ENCODE measurements around the gene CDH11. TPM values are rescaled to one million over a fixed set of nuclear protein-coding genes. Genes with fewer than 3 reads are reported as not detected.

The CDH11 gene
- polyA plus RNA-seq, 1 donor from 2014 or later, result 22.9 TPM

DNA sequence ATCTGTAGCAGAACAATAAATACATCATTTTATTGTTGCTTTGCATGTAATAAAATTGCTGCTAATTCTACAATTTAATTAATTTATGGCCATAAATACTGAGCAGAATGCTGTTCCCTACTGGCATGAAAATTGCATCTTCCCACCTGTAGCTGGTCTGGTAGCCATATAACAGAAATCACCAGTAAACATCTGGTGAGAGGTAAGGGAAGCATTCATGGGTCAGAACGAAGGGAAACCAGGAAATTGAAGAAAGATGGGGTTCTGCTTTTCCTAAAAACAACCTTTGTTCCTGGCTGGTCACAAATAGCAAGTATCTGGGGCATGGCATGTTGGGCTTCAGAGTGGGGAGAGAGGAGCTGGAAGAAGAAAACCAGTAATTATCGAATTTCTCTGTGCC is 128.4 kb downstream of the CDH11 start:
- no peaks in the 10 kb centered on the region for H3K9me3 ChIP-seq (ENCODE audit: low read length)
- H3K36me3 ChIP-seq (ENCODE audit: insufficient read depth, low read length), result peaks cover 5% of the 10 kb centered on the region
- no peaks in the 10 kb centered on the region for H3K9me2 ChIP-seq (ENCODE audit: insufficient read depth, low read length)
- H2AFZ ChIP-seq (ENCODE audit: low read depth, low read length), result no peak overlapping the region
- H3K27me3 ChIP-seq (ENCODE audit: insufficient read depth, low read depth, low read length), result no peaks in the 10 kb centered on the region
- no peak for TF ChIP-seq TAF1 (IDR thresholded peaks at IDR 0.05; ENCODE audit: low read depth)
- no peak for TF ChIP-seq POLR2AphosphoS5 (IDR thresholded peaks at IDR 0.05)
- no peaks in the 10 kb centered on the region for H4K20me1 ChIP-seq (ENCODE audit: insufficient read depth)
- H3F3A ChIP-seq (ENCODE audit: insufficient read depth, low read length, poor library complexity, severe bottlenecking), result no peaks in the 10 kb centered on the region
- H3K4me3 ChIP-seq (ENCODE audit: low read length), result no peak overlapping the region
- no peak overlapping the region for H3K4me2 ChIP-seq (ENCODE audit: low read length)
- no peak overlapping the region for H3K27ac ChIP-seq (ENCODE audit: low read length)
- H3K9ac ChIP-seq (ENCODE audit: low read length), result no peak overlapping the region
- H3K79me2 ChIP-seq (replicated peaks; ENCODE audit: insufficient read depth, low read length), result no peaks in the 10 kb centered on the region

DNA sequence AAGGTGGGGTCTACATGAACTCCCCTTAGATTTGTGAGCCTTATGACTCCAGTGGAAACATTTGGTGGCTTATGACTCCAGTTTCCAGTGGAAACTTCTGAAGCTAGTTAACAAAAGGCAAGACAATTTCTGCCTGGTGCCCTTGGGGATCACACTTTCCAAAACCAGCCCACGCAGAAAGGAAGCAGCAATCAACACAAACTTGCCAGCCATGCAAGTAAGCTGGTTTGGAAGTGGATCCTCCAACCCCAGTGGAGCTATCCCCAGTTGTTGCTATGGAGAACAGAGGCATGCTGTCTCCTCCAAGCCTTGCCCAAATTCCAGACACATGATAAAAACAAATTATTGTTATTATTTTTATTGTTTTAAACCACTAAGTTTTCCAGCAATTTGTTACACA is 130.9 kb downstream of the CDH11 start:
- Histone ChIP-seq H3K4me3 (ENCODE audit: low read length) (no peak overlapping the region), H2AFZ (ENCODE audit: low read depth, low read length) (no peak overlapping the region), H3K27me3 (ENCODE audit: insufficient read depth, low read depth, low read length) (no peaks in the 10 kb centered on the region), H4K20me1 (ENCODE audit: insufficient read depth) (no peaks in the 10 kb centered on the region), H3K9me2 (ENCODE audit: insufficient read depth, low read length) (no peaks in the 10 kb centered on the region), H3K36me3 (ENCODE audit: insufficient read depth, low read length) (peaks cover 5% of the 10 kb centered on the region), H3K9ac (ENCODE audit: low read length) (no peak overlapping the region), H3K4me2 (ENCODE audit: low read length) (no peak overlapping the region), H3K27ac (ENCODE audit: low read length) (no peak overlapping the region), H3K9me3 (ENCODE audit: low read length) (no peaks in the 10 kb centered on the region), H3F3A (ENCODE audit: insufficient read depth, low read length, poor library complexity, severe bottlenecking) (no peaks in the 10 kb centered on the region), H3K79me2 (replicated peaks; ENCODE audit: insufficient read depth, low read length) (no peaks in the 10 kb centered on the region)
- no peak for TF ChIP-seq TAF1 (IDR thresholded peaks at IDR 0.05; ENCODE audit: low read depth)
- no peak for TF ChIP-seq EP300 (conservative IDR thresholded peaks at IDR 0.05; ENCODE audit: poor library complexity, severe bottlenecking)
- TF ChIP-seq EZH2 (IDR thresholded peaks at IDR 0.05; ENCODE audit: borderline replicate concordance, insufficient read depth, low read length, poor library complexity, severe bottlenecking), result no peak
- TF ChIP-seq REST (IDR thresholded peaks at IDR 0.05; ENCODE audit: borderline replicate concordance), result no peak
- no peak for TF ChIP-seq SMC3 (conservative IDR thresholded peaks at IDR 0.05; ENCODE audit: poor library complexity)
- TF ChIP-seq RAD21 (conservative IDR thresholded peaks at IDR 0.05), result no peak
- no peak for TF ChIP-seq POLR2AphosphoS5 (IDR thresholded peaks at IDR 0.05)
- TF ChIP-seq, protein P1, sequence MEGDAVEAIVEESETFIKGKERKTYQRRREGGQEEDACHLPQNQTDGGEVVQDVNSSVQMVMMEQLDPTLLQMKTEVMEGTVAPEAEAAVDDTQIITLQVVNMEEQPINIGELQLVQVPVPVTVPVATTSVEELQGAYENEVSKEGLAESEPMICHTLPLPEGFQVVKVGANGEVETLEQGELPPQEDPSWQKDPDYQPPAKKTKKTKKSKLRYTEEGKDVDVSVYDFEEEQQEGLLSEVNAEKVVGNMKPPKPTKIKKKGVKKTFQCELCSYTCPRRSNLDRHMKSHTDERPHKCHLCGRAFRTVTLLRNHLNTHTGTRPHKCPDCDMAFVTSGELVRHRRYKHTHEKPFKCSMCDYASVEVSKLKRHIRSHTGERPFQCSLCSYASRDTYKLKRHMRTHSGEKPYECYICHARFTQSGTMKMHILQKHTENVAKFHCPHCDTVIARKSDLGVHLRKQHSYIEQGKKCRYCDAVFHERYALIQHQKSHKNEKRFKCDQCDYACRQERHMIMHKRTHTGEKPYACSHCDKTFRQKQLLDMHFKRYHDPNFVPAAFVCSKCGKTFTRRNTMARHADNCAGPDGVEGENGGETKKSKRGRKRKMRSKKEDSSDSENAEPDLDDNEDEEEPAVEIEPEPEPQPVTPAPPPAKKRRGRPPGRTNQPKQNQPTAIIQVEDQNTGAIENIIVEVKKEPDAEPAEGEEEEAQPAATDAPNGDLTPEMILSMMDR (IDR thresholded peaks at IDR 0.05; ENCODE audit: poor library complexity, severe bottlenecking), result no peak
- no peak for TF ChIP-seq MXI1 (conservative IDR thresholded peaks at IDR 0.05; ENCODE audit: poor library complexity, severe bottlenecking)

- H3K9me2 ChIP-seq (ENCODE audit: insufficient read depth, low read length), result no peaks in the 10 kb centered on the region
- H3K4me3 ChIP-seq (ENCODE audit: low read length), result no peak overlapping the region
- TF ChIP-seq POLR2AphosphoS5 (IDR thresholded peaks at IDR 0.05) (no peak), SMC3 (conservative IDR thresholded peaks at IDR 0.05; ENCODE audit: poor library complexity) (no peak), REST (IDR thresholded peaks at IDR 0.05; ENCODE audit: borderline replicate concordance) (no peak), TAF1 (IDR thresholded peaks at IDR 0.05; ENCODE audit: low read depth) (no peak), RAD21 (conservative IDR thresholded peaks at IDR 0.05) (no peak), EP300 (conservative IDR thresholded peaks at IDR 0.05; ENCODE audit: poor library complexity, severe bottlenecking) (no peak), MXI1 (conservative IDR thresholded peaks at IDR 0.05; ENCODE audit: poor library complexity, severe bottlenecking) (no peak), EZH2 (IDR thresholded peaks at IDR 0.05; ENCODE audit: borderline replicate concordance, insufficient read depth, low read length, poor library complexity, severe bottlenecking) (no peak)
- TF ChIP-seq, protein P1 (IDR thresholded peaks at IDR 0.05; ENCODE audit: poor library complexity, severe bottlenecking), result no peak
- H3F3A ChIP-seq (ENCODE audit: insufficient read depth, low read length, poor library complexity, severe bottlenecking), result no peaks in the 10 kb centered on the region
- H3K36me3 ChIP-seq (ENCODE audit: insufficient read depth, low read length), result peaks cover 5% of the 10 kb centered on the region
- H3K9me3 ChIP-seq (ENCODE audit: low read length), result no peaks in the 10 kb centered on the region
- H2AFZ ChIP-seq (ENCODE audit: low read depth, low read length), result no peak overlapping the region
- H3K4me2 ChIP-seq (ENCODE audit: low read length), result no peak overlapping the region
- H3K27ac ChIP-seq (ENCODE audit: low read length), result no peak overlapping the region
- no peaks in the 10 kb centered on the region for H4K20me1 ChIP-seq (ENCODE audit: insufficient read depth)
- no peaks in the 10 kb centered on the region for H3K27me3 ChIP-seq (ENCODE audit: insufficient read depth, low read depth, low read length)
- H3K79me2 ChIP-seq (replicated peaks; ENCODE audit: insufficient read depth, low read length), result no peaks in the 10 kb centered on the region
- H3K9ac ChIP-seq (ENCODE audit: low read length), result no peak overlapping the region
Observed at GRCh38 chr16:64990101-64990500, 131.8 kb downstream of the CDH11 start.
